DND-41 (cell line): Measurements from ENCODE around the gene CHST3.

Experiments
- ATAC-seq: fragments of 200-7000 bp; cut with Tn5 transposase; 3 replicates; pipeline ENCODE4 v1.9.1; 2021; ENCODE audit warnings: low read depth; ENCODE audit not compliant: insufficient read depth
- DNase-seq: peaks from one replicate; pipeline ENCODE4 v3.0.0-alpha.2; 2020
- H2AFZ ChIP-seq: 2 replicates; pipeline ENCODE4 v1.6.0; 2012; ENCODE audit warnings: low read depth, low read length
- H3K27ac ChIP-seq: 2 replicates; pipeline ENCODE4 v1.5.1; 2012; ENCODE audit warnings: low read length, inconsistent platforms
- H3K27me3 ChIP-seq: fragments of 200-600 bp; sonication (generic); 2 replicates; pipeline ENCODE4 v1.6.0; 2012; ENCODE audit warnings: low read length, mild to moderate bottlenecking, inconsistent platforms; ENCODE audit not compliant: insufficient read depth, poor library complexity
- H3K36me3 ChIP-seq: 2 replicates; pipeline ENCODE4 v1.5.1; 2012; ENCODE audit warnings: low read length, inconsistent platforms; ENCODE audit not compliant: insufficient read depth
- H3K4me1 ChIP-seq: 2 replicates; pipeline ENCODE4 v1.5.1; 2012; ENCODE audit warnings: mild to moderate bottlenecking, low read length; ENCODE audit not compliant: insufficient read depth
- H3K4me2 ChIP-seq: 2 replicates; pipeline ENCODE4 v1.6.0; 2012; ENCODE audit warnings: mild to moderate bottlenecking, moderate library complexity, low read length, inconsistent platforms; ENCODE audit not compliant: insufficient read depth
- H3K4me3 ChIP-seq, 2 experiments: fragments of 200-600 bp in 1 of 2; shearing (Covaris generic) in 1 of 2; 2 replicates each; pipeline ENCODE4 v1.5.1; 2012 to 2016; ENCODE audit warnings: inconsistent platforms in 2 of 2, low read length in 2 of 2, mild to moderate bottlenecking in 2 of 2, low read depth in 1 of 2, moderate library complexity in 1 of 2
- H3K79me2 ChIP-seq: 2 replicates; pipeline ENCODE4 v1.6.0; 2012; ENCODE audit warnings: low read length, inconsistent platforms; ENCODE audit not compliant: insufficient read depth
- H3K9ac ChIP-seq: 2 replicates; pipeline ENCODE4 v1.6.0; 2012; ENCODE audit warnings: low read depth, mild to moderate bottlenecking, inconsistent platforms, low read length, moderate library complexity
- H3K9me3 ChIP-seq: 2 replicates; pipeline ENCODE4 v1.5.1; 2012; ENCODE audit warnings: low read length, moderate library complexity, mild to moderate bottlenecking, inconsistent platforms; ENCODE audit not compliant: insufficient read depth, severe bottlenecking
- H4K20me1 ChIP-seq: 2 replicates; pipeline ENCODE4 v1.6.0; 2012; ENCODE audit warnings: low read length; ENCODE audit not compliant: insufficient read depth
- CTCF ChIP-seq: IDR thresholded peaks from 2 replicates; pipeline ENCODE4 v1.5.1; 2012; ENCODE audit warnings: borderline replicate concordance, low read length, moderate library complexity, mild to moderate bottlenecking; ENCODE audit not compliant: poor library complexity, severe bottlenecking; ENCODE audit errors: extremely low read depth
- EZH2 ChIP-seq: IDR thresholded peaks from 3 replicates; pipeline ENCODE4 v1.6.1; 2012; ENCODE audit warnings: borderline replicate concordance, low read depth, mild to moderate bottlenecking, moderate library complexity, low read length, inconsistent platforms; ENCODE audit not compliant: severe bottlenecking

The CHST3 gene

GRCh38 chr10:71961831-71962230 lies 2.4 kb upstream of the CHST3 start:
- ATAC-seq (no peak), DNase-seq (no peak)
- no peaks in the 10 kb centered on the region for H4K20me1 ChIP-seq
- H3K4me2 ChIP-seq, result no peak overlapping the region
- H3K9ac ChIP-seq, result no peak overlapping the region
- H3K4me3 ChIP-seq, result no peak overlapping the region
- H2AFZ ChIP-seq, result no peak overlapping the region
- TF ChIP-seq EZH2, result no peak
- no peak for TF ChIP-seq CTCF
- no peaks in the 10 kb centered on the region for H3K36me3 ChIP-seq
- H3K9me3 ChIP-seq, result no peaks in the 10 kb centered on the region
- H3K4me1 ChIP-seq, result no peaks in the 10 kb centered on the region
- H3K79me2 ChIP-seq, result no peaks in the 10 kb centered on the region
- no peak overlapping the region for H3K27ac ChIP-seq
- H3K27me3 ChIP-seq, result no peaks in the 10 kb centered on the region

- no peaks in the 10 kb centered on the region for H4K20me1 ChIP-seq
- H3K4me2 ChIP-seq, result no peak overlapping the region
- H2AFZ ChIP-seq, result no peak overlapping the region
- ATAC-seq, result no peak
- no peak overlapping the region for H3K27ac ChIP-seq
- no peaks in the 10 kb centered on the region for H3K9me3 ChIP-seq
- H3K4me1 ChIP-seq, result no peaks in the 10 kb centered on the region
- no peak overlapping the region for H3K9ac ChIP-seq
- no peaks in the 10 kb centered on the region for H3K36me3 ChIP-seq
- no peak for TF ChIP-seq EZH2
- DNase-seq, result no peak
- H3K4me3 ChIP-seq, result no peak overlapping the region
- H3K27me3 ChIP-seq, result no peaks in the 10 kb centered on the region
- H3K79me2 ChIP-seq, result no peaks in the 10 kb centered on the region
These were observed 1.3 kb upstream of the CHST3 start for GRCh38 chr10:71962901-71963300.

GRCh38 chr10:71963351-71964097 lies 671 bp upstream of the CHST3 start:
- Histone ChIP-seq H4K20me1 (no peaks in the 10 kb centered on the region), H3K27me3 (no peaks in the 10 kb centered on the region), H3K4me3 (no peak overlapping the region), H2AFZ (no peak overlapping the region), H3K36me3 (no peaks in the 10 kb centered on the region), H3K4me2 (no peak overlapping the region), H3K4me1 (no peaks in the 10 kb centered on the region), H3K79me2 (no peaks in the 10 kb centered on the region), H3K9me3 (no peaks in the 10 kb centered on the region), H3K27ac (no peak overlapping the region), H3K9ac (no peak overlapping the region)
- no peak for DNase-seq
- TF ChIP-seq EZH2 (no peak), CTCF (no peak)
- no peak for ATAC-seq

DNA sequence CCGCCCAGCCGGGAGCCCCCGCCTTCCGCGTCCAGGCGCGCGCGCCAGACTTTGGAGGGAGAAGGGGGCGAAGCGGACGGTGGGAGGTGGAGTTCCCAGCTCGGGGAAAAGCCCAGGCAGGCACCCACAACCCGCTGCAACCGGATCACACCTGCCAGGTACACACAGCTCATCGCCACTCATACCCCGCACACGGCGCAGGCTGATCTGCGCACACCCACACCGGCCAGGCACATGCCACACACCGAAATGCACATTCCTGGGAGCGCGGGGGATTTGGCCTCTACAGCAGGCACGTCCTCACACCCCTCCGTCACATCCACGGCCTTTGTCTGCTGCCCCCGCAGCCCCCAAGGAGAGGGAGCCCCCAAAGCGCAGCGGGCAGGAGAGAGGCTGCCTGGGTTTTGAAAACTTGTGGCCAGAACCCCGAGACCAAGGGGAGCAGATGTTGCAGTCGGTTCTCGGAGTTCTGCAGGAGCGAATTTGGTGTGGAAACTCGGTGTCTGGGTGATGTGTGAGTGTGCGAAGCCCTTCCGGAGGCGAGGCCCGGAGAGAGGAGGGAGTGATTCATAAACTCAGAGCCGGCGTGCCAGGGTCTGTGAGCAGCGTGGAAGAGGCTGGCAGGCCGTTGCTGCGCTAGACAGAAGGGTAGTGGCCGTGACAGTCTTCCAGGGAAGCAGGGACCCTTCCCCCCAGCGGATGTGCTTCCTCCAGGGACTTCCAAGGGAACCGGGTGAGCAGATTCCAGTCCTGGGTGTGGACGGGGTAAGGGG lies 734 bp downstream of the CHST3 start:
- Histone ChIP-seq H3K4me1 (no peaks in the 10 kb centered on the region), H3K4me3 (no peak overlapping the region), H4K20me1 (no peaks in the 10 kb centered on the region), H3K4me2 (no peak overlapping the region), H3K9ac (no peak overlapping the region), H3K36me3 (no peaks in the 10 kb centered on the region), H3K79me2 (no peaks in the 10 kb centered on the region), H3K9me3 (no peaks in the 10 kb centered on the region), H3K27ac (no peak overlapping the region), H2AFZ (no peak overlapping the region), H3K27me3 (no peaks in the 10 kb centered on the region)
- DNase-seq, result no peak
- TF ChIP-seq CTCF (no peak), EZH2 (no peak)
- ATAC-seq, result no peak
